ENCODE data around the gene RGS12.

The RGS12 gene, protein sequence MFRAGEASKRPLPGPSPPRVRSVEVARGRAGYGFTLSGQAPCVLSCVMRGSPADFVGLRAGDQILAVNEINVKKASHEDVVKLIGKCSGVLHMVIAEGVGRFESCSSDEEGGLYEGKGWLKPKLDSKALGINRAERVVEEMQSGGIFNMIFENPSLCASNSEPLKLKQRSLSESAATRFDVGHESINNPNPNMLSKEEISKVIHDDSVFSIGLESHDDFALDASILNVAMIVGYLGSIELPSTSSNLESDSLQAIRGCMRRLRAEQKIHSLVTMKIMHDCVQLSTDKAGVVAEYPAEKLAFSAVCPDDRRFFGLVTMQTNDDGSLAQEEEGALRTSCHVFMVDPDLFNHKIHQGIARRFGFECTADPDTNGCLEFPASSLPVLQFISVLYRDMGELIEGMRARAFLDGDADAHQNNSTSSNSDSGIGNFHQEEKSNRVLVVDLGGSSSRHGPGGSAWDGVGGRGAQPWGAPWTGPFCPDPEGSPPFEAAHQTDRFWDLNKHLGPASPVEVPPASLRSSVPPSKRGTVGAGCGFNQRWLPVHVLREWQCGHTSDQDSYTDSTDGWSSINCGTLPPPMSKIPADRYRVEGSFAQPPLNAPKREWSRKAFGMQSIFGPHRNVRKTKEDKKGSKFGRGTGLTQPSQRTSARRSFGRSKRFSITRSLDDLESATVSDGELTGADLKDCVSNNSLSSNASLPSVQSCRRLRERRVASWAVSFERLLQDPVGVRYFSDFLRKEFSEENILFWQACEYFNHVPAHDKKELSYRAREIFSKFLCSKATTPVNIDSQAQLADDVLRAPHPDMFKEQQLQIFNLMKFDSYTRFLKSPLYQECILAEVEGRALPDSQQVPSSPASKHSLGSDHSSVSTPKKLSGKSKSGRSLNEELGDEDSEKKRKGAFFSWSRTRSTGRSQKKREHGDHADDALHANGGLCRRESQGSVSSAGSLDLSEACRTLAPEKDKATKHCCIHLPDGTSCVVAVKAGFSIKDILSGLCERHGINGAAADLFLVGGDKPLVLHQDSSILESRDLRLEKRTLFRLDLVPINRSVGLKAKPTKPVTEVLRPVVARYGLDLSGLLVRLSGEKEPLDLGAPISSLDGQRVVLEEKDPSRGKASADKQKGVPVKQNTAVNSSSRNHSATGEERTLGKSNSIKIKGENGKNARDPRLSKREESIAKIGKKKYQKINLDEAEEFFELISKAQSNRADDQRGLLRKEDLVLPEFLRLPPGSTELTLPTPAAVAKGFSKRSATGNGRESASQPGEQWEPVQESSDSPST (N-terminal part only)

DNA sequence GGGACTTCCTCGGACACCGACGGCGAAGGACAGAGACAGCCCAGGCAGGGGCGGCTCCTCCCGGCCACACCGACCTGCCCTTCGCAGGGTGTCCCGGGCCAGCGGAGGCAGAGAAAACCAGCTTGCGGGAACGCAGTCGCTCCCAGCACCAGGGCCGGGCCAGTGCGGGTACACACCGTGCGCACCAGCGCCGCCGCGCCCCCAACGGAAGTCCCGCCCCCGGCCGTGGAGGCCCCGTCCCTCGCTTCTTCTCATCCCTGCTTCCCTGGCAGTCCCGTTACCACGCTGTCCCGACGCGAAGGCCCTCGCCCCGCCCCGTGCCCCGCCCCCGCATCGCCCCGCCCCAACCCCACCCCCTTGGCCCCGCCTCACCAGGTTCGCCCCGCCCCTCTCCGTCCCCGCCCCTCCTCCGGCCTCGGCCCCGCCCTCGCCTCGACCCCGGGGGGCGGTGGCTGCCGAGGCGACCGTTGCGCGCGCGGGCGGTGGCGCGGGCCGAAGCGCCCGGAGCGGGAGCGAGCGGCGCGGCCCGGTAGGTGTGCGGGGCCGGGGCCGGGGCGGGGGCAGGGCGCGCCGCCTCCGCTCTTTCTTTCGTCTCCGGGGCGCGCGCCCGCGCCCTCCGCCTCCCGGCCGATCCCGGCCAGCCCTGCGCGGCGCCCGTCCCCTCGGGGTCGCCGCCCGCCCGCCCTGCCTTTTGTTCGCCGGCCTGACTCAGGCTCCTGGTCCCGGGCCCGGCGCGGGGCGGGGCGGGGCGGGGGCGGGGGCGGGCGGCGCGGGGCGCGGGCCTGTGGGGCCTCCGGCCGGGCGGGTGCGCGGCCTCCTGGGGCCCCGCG, at the start of gene RGS12:
Gene RGS12 (plus strand): TSS at position 451 of the 830 bp plus-strand sequence. CDS start 23,150 bp downstream, outside the sequence.
- DNase-seq, result peak; percentile 91

DNA sequence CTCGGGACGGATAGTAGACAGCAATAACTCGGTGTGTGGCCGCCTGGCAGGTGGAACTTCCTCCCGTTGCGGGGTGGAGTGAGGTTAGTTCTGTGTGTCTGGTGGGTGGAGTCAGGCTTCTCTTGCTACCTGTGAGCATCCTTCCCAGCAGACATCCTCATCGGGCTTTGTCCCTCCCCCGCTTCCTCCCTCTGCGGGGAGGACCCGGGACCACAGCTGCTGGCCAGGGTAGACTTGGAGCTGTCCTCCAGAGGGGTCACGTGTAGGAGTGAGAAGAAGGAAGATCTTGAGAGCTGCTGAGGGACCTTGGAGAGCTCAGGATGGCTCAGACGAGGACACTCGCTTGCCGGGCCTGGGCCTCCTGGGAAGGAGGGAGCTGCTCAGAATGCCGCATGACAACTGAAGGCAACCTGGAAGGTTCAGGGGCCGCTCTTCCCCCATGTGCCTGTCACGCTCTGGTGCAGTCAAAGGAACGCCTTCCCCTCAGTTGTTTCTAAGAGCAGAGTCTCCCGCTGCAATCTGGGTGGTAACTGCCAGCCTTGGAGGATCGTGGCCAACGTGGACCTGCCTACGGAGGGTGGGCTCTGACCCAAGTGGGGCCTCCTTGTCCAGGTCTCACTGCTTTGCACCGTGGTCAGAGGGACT, 49.6 kb upstream of the RGS12 start:
- no peak for DNase-seq

DNA sequence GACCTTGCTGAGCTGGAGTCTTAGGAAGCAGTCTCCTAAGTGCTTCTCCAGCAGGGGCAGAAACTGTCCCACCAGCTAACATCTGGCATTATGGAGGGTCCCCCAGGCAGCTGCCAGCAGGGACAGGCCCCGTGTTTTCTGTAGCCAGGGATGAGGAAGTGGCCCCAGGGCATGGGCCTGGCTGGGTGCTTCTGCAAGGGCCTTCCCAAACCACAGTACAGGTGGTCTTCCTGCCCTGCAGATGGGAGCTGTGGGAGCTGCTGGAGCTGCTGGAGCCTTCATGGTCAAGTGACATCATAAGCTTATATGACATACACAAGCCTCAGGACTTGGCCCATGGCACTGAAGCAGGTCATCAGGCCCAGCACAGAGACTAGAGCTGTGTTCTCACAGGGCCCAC, 48.8 kb upstream of the RGS12 start:
- DNase-seq, result no peak

DNA sequence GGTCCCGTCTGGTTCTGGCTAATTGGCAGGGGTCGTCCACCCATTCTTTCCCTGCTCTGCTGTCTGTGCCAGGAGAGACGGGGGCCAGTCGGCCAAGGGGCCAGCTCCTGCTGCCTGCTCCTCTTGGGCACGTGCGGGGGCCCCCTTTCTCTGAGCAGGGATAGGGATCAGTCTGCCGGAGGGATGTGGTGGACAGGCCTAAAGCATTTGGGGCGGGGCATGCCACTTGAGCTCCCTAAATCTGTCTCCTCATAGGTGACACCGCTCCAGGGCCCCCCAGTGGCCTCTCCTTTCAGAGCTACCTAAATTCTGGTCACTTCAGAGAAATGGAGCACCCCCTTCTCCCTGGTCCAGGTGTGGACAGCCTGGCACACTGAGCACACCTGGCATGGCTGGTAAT, 48.1 kb upstream of the RGS12 start:
- no peak for DNase-seq

DNA sequence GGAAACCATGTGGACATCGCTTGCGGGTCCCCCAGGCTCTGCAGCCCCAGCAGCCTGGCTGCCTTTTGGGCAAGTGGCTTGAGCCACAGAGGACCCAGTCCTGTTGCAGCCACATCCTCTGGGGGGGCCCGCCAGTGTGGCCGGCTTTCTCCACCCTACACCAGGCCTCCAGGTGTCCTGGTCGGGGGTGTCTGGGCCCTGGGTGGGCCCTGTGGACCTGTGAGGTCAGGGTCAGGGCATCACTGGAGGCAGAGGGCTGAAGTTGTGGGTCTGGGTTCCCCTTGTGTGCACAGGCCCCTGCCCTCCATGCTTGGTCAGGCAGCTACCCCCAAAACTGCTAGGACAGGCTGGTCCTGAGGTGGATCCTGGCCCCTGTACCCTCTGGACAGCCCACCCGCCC, 47.1 kb upstream of the RGS12 start:
- DNase-seq, result no peak

DNA sequence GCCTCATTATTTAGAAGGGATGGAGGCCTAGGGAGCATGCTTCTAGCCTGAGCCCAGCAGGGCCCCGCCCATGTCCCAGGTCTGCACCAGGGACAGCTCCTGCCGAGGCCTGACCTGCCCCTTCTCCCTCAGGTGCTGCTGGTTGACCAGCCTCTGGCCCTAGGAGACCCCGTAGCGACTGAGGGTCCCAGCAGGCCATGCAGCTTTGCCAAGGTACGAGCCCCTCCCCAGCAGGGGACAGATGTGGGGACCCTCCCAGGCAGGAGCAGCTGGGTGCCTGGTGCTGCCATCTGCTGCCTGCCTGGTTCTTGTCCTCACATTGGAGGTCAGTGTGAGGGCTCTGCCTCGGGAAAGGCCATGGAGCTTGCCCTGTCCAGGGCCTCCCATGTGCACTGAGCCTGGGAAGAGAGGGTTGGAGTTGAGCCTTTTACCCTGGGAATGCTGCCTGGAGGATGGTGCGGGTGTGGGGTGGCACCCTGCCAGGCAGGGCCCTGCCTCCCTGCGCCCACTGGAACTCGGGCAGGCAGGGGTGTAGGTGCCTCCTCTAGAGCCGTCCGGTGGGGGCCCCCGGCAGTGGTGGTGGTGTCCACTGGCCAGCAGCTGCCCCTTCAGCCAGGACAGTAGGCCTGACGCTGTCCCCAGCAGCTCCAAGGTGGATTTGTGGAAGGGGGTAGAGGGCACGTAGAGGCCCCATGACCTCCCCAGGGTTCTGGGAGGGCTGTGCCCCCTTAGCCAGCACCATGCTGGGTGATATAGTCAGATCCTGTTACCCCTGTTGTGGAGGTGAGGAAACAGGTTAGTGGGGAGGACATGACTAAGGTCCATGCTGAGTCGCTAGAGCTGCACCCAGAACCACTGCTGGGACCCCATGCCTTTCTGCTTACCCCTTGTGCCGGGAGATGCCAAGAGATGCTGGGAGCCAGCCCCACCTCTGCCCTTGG, 46.1 kb upstream of the RGS12 start:
- DNase-seq, result no peak

DNA sequence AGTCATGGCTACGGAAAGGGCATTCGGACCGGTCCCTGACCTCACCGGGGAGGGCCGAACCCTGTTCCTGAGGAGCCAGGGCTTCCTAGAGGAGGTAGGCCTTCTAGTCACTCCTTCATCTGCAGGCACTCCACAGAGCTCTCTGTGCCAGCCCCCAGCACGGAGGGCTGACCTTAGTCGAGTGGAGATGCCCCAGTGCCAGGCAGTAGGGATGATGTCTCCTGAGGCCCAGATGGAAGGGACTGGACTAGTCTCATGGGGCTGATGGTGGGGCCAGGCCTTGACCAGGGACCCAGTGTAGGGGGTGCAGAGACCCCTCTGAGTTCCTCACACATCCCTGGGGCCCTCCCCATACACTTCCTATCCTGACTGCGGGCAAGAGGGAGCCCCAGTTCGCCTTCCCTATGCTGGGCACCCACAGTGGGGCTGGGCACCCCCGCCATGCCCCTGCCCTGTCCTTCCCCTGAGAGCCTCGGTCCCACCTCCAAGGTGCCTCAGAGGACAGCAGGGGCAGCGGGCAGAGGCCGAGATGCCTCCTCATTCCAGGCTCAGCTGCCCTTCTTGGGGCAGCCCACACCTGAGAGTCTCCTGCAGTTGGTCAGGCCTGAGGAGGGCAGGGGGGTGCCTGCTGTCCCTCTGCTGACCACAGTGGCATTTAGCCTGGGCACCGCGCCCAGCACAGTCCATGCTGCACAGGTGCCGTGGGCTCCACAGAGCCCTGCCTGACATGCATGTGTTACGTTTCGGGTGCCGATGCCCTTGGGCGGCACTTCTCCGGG, 45.2 kb upstream of the RGS12 start:
- DNase-seq, result no peak

DNA sequence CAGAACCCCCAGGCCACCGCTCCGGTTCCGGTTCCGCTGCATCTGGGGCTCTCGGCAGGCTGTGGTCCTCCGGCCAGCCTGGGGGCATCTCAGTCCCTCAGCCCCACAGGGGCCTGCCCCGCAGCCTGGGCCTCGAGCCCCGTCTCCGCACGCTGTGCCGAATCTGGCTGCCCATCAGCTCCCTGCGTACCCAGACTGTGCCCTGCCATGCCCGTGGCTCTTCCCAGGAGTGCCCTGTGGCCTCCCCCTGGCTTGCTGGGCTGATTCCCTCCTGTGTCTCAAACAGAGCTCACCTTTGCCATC, 44.7 kb upstream of the RGS12 start:
- no peak for DNase-seq

DNA sequence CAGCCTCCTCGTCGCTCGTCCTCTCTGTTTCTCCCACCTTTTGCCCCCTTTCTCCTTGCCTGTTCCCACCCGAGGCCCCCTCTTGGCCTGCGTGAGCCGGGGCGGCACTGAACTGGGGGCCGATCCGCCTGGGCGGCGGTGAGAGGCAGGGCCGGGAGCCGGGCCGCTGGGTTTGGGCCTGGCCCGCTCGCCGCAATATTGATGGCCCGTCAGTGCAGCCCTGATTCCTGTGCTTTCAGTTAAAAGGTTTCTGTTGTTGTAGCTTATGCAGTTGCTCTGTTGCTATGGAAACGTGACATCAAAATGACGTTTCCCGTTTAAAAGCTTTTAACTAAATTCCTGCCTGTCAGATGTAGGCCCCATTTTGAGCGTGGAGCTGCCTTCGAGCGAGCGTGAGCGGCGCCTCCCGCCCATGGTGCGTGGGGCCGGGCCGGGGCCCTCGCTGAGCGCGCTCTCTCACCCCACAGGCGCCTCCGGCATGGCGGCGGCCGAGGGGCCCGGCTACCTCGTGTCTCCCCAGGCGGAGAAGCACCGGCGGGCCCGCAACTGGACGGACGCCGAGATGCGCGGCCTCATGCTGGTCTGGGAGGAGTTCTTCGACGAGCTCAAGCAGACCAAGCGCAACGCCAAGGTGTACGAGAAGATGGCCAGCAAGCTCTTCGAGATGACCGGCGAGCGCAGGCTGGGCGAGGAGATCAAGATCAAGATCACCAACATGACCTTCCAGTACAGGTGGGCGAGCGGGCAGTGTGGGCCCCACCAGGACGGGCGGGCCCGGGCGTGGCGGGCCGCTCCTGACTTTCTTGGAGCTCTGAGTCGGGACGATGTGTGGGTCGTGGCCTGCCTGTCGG, 43.8 kb upstream of the RGS12 start, which contains the start of gene MSANTD1:
Gene MSANTD1 (plus strand): TSS at position 349 of the 851 bp plus-strand sequence. CDS start 64 bp downstream, at position 413.
- no peak for DNase-seq

DNA sequence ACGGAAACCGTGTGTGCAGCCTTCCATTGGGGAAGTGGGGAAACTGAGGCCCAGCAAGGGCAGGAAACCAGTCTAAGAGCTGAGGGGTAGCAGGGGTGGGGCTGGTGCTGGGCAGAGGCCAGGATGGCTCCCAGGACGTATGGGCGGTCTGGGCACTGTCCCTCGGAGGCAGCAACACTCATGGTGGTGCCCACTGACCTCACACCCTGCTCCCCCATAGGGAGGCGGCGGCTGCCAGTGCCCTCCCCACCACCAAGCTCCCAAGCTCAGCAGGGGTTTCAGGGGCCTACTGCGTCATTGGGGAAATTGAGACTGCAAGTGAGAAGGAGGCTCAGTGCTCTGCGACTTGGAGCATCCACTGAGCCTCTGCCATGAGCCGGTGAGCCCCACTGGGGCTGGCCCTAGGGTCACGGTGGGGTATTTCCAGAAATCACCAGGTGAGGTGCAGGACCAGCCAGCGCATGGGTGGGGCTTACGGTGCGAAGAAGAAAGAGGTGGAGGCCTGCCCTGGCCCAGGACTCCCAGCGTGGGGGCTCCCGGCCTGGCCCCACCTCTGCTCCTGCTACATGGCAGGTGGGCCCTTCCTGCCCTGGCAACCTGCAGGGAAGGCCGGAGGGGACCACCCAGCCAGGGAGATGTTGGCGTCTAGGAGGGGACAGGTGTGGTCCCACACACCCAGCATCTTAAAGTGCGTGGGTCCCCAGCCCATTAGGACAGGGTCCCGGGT, 42.9 kb upstream of the RGS12 start:
- no peak for DNase-seq

DNA sequence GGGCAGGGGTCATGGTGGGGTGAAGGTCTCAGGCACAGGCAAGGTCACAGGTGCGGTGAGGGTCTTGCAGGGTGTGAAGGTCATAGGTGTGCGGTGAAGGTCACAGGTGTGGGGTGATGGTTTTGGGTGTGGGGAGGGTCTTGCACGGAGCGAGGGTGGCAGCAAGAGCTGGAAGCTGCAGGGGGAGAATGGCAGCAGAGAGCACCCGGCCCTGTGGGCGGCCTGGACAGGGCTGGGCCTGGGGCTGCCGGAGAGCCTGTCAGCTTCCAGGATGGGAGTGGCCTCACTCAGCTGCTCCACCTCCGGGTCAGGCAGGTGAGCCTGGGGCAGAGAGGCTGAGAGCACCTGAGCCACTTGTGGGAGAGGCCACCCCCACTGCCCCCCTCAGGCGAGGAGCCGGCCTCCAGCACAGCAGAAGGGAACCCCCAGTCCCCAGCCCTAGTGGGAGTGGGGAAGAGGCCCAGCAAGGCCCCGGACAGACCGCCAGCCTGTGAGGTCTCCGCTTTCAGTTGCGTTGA, 42.3 kb upstream of the RGS12 start:
- DNase-seq, result no peak

DNA sequence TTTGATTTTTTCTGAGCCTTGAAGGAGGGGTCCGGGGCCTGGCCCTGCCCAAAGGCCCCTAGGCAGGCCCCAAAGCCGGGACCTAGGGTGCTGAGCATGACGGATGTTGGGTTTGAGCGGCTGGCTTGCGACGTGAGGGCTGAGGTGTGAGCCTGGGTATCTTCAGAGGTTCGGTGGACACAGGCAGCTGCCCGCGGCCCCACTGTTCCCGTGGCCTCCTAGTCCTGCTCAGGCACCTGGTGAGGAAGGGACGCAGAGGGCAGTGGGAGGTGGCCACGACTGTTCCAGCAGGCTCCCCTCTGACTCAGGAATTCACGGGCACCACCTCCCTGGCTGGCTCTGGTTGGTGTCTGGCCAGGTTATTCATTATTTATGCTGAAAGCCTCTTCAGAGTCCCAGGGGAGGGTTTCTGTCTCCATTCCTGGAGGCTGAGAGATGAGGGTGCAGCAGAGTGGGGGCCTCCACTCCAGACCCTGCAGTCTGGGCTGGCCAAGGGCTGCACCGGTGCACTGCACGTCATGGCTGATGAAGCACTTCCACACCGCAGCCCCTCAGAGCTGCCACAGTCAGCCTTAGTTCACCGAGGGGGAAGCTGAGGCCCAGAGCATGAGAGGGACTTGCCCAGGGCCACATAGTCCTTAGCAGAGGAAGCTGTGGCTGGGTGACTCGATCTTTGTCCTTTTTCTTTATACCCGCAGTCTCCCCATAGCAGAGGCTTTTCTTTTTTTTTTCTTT, 41.7 kb upstream of the RGS12 start:
- no peak for DNase-seq

DNA sequence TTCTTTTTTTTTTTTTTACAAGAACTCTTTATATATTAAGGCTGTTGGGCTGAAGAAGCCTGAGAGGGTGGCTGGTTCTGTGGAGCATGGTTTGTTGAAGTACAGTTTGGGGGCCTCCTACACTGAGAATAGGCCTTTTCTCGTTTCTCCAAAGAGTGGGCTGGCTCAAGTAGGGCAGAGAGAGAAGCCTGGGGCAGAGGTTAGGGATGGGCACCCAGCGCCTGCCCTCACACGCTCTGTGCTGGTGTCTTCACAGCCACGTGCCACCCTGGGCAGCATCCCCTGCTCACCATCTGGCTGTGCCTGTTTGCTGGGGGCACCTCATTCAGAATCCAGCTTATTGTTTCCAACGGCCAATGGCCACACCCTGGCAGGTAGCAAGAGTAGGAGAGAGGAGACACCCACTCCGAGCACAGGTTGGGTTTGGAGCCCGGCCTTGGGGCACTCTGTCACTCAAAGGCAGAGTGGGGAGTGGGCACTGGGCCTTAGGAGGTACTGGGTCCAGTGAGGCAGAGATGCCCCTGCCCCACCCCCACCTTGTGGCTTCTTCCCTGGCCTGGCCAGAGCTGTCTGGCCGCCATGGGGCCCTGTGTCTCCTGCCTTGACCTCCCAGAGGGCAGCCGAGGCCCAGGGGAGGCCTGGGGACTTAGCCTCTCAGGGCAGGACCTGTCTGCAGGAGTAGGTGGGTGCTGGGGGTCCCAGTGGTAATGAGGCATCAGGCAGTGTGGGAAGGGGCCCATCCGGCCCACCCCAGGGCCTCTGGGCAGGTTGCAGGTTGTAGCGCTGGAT, 40.9 kb upstream of the RGS12 start:
- DNase-seq, result no peak

DNA sequence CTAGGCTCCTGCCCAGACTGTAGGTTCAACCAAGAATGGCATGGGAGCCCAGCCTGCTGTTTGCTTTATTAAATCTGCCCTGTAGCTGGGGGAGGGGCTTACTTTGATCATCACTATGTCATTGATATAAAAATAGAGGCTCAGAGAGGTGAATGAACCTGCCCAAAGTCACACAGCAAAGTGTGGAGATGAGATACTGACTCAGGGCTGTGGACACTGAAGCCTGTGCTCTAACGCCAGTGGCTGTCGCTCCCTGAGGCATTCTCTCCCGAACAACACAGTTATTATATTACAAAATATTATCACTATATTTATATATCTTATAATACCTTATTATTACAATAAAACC, 40.4 kb upstream of the RGS12 start:
- DNase-seq, result no peak

DNA sequence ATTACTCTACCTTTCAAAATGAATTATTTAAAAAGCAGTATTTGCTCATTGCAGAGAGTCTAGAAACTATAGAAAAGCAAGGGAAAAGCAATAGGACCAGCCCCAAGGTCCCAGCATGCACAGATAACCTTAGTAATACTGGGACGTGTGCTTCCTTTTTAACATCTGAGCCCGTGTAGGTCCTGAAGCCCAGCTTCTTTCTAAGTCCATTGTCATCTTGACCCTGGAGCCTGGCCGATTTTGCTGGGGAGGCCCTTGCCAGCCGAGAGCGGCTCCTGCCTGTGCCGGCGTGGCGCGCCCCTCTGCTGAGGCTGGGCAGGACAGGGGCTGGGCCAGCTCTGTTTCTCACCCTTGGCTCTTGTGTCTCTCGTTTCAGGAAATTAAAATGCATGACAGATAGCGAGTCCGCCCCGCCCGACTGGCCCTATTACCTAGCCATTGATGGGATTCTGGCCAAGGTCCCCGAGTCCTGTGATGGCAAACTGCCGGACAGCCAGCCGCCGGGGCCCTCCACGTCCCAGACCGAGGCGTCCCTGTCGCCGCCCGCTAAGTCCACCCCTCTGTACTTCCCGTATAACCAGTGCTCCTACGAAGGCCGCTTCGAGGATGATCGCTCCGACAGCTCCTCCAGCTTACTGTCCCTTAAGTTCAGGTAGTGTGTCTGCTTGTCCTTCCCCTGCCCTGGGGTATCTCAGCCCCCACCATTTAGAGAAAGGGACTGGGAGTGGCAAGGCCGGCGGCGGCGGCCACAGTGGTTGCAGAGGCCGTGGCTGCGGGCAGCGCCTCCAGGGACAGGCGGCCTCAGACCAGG, 39.8 kb upstream of the RGS12 start:
- no peak for DNase-seq

All from inflammatory macrophage treated with lipopolysaccharide for 4 hours (primary cell).